Pancreas (tissue), 10 donors: ENCODE data around the gene NUMB. TPM values are rescaled to one million over a fixed set of nuclear protein-coding genes. Genes with fewer than 3 reads are reported as not detected.

Experiments
- ATAC-seq, 4 donors: fragments of 200-7000 bp; cut with Tn5 transposase; one replicate each; pipeline versions ENCODE4 v1.8.0 to v1.9.1; 2020; ENCODE audit warnings: mild to moderate bottlenecking in 4 of 4, moderate library complexity in 4 of 4
- DNase-seq, 6 donors: peaks; one replicate each; pipeline ENCODE4 v3.0.0-alpha.2; 2020
- FAIRE-seq: peaks from 2 replicates; lab custom pipeline; 2012; peaks lifted over from hg19 to GRCh38; lab: Jason Lieb, UNC
- H3K27ac ChIP-seq, 4 donors: fragments of 200-600 bp; sonication (generic); 1 replicate in 3 of 4; 2 replicates in 1 of 4; pipeline versions ENCODE4 v1.5.0 to v1.8.0; 2020
- H3K27me3 ChIP-seq, 4 donors: fragments of 200-600 bp; one replicate each; pipeline ENCODE4 v1.8.0; 2021
- H3K36me3 ChIP-seq, 3 donors: fragments of 200-600 bp; sonication (generic) in 1 of 3; one replicate each; pipeline versions ENCODE4 v1.5.0 to v1.8.0; 2020 to 2021
- H3K4me1 ChIP-seq, 3 donors: fragments of 200-600 bp; one replicate each; pipeline ENCODE4 v1.8.0; 2021
- H3K4me3 ChIP-seq, 4 donors: fragments of 200-600 bp; sonication (generic) in 2 of 4; one replicate each; pipeline versions ENCODE4 v1.5.0 to v1.8.0; 2020 to 2021
- H3K9me3 ChIP-seq, 4 donors: fragments of 200-600 bp; one replicate each; pipeline ENCODE4 v1.8.0; 2021
- CTCF ChIP-seq, 4 donors: fragments of 200-600 bp; sonication (generic) in 3 of 4; IDR thresholded peaks; one replicate each; pipeline versions ENCODE4 v1.5.0 to v1.8.0; 2021; ENCODE audit warnings: antibody characterized with exemption in 4 of 4
- WGBS, 2 donors: extraction: QIAGEN DNeasy Blood & Tissue Kit; methylation state at CpG; one replicate each; pipeline ENCODE4 v1.1.7; 2013; 5-methylcytosine and 5-hydroxymethylcytosine counted together
- intact Hi-C, 3 donors: fragments of 100-400 bp; cut with DNase I; formaldehyde crosslinking; loops; one replicate each; pipeline versions ENCODE4 v1.11.1 to v1.14.2; 2022
- polyA plus RNA-seq, 2 donors: library from polyadenylated mRNA; stranded (reverse); fragments of 200-250 nt; gene quantifications; one replicate each; pipeline ENCODE4 v1.2.3, GENCODE V29; 2013
- total RNA-seq, 6 donors: library from RNA; stranded (reverse); fragmentation: NEBNext Ultra II Directional in 4 of 6; extraction: Animal tissue kit (Norgen Biotek cat#: 25700) in 4 of 6; gene quantifications; one replicate each; pipeline versions ENCODE4 v1.2.1 to v1.2.4, GENCODE V29; 2021 to 2023
- donor health status: healthy with polysubstance abuse.
- donor health status: DM: no; HTN: no; CAD: no; lungs with moderate emphysema.
- donor health status: DM: no; HTN: no; CAD: no.
- donor health status: control.
- donor health status: control.
- donor health status: Bipolar disorder and iron deficiency.
- donor health status: DM: yes; HTN: yes; CAD: no.
- donor health status: DM: no; HTN: no; CAD: no.
- donor health status: DM: no; HTN: no; CAD: no.
- donor health status: DM: yes; HTN: yes; CAD: no.

NUMB gene
- total and polyA plus RNA-seq, 8 donors, result 23.9 to 53.8 (median 32.5) TPM

GRCh38 chr14:73264885-73265720 is 193.2 kb downstream of the NUMB start:
- ATAC-seq (no peak), FAIRE-seq (no peak), DNase-seq (peak in 1 of 6 donors; percentile 64)
- Histone ChIP-seq H3K27me3 (no peaks in the 10 kb centered on the region), H3K4me1 (peaks cover 0 to 7% (median 0%) of the 10 kb centered on the region in 3 donors), H3K9me3 (no peaks in the 10 kb centered on the region), H3K4me3 (no peak overlapping the region), H3K27ac (no peak overlapping the region), H3K36me3 (no peaks in the 10 kb centered on the region)
- no peak for TF ChIP-seq CTCF (IDR thresholded peaks at IDR 0.05)
- 70 to 71% methylated on average over 18 of the region's 18 CpGs for WGBS, 2 donors
- intact Hi-C loops, result no loop called here

GRCh38 chr14:73264080-73264884 is 194.1 kb downstream of the NUMB start:
- Histone ChIP-seq H3K4me1 (peaks cover 0 to under 1% (median 0%) of the 10 kb centered on the region in 3 donors), H3K27ac (no peak overlapping the region), H3K36me3 (no peaks in the 10 kb centered on the region), H3K27me3 (no peaks in the 10 kb centered on the region), H3K4me3 (no peak overlapping the region), H3K9me3 (no peaks in the 10 kb centered on the region)
- WGBS, 2 donors, result 68 to 75% methylated on average over 23 of the region's 23 CpGs
- TF ChIP-seq CTCF (IDR thresholded peaks at IDR 0.05), result no peak
- intact Hi-C loops, result no loop called here
- ATAC-seq (no peak), FAIRE-seq (no peak), DNase-seq (peak in 1 of 6 donors; percentile 59)

- Histone ChIP-seq H3K4me3 (no peak overlapping the region), H3K27me3 (no peaks in the 10 kb centered on the region), H3K9me3 (no peaks in the 10 kb centered on the region), H3K4me1 (no peaks in the 10 kb centered on the region), H3K36me3 (no peaks in the 10 kb centered on the region), H3K27ac (no peak overlapping the region)
- FAIRE-seq (no peak), DNase-seq (no peak), ATAC-seq (no peak)
- WGBS, 2 donors, result 40 to 45% methylated on average over 7 of the region's 7 CpGs
- intact Hi-C loops, result no loop called here
- TF ChIP-seq CTCF (IDR thresholded peaks at IDR 0.05), result no peak
Observed at GRCh38 chr14:73263606-73264005, 194.7 kb downstream of the NUMB start.

- no peaks in the 10 kb centered on the region for H3K36me3 ChIP-seq
- no peak for DNase-seq
- no peaks in the 10 kb centered on the region for H3K27me3 ChIP-seq
- 81 to 88% methylated on average over 18 to 20 of the region's 20 CpGs for WGBS, 2 donors
- ATAC-seq, result no peak
- intact Hi-C loops, result no loop called here
- H3K4me3 ChIP-seq, result no peak overlapping the region
- H3K9me3 ChIP-seq, result no peaks in the 10 kb centered on the region
- no peak for FAIRE-seq
- no peak overlapping the region for H3K27ac ChIP-seq
- no peak for TF ChIP-seq CTCF (IDR thresholded peaks at IDR 0.05)
- H3K4me1 ChIP-seq, result no peaks in the 10 kb centered on the region
Observed at GRCh38 chr14:73262427-73263183, 195.7 kb downstream of the NUMB start.
